Endothelial cell of umbilical vein (primary cell): ENCODE results near the gene ZNF174. TPM values are rescaled to one million over a fixed set of nuclear protein-coding genes. Genes with fewer than 3 reads are reported as not detected.

Experiments
- BruUV-seq: library from RNA; stranded (reverse); fragments of 400-500 nt; replicated peaks from 2 replicates; lab custom pipeline; 2021; lab: Mats Ljungman, UMichigan
- CTCF ChIA-PET: fragments of 300-600, 350-600 bp; sonication (Branson Sonifier 250); formaldehyde crosslinking; loops from one replicate; lab custom pipeline; 2021; ENCODE audit warnings: antibody characterized with exemption, inconsistent platforms; lab: Charles Lee
- POLR2A ChIA-PET: fragments of 300-600, 350-600 bp; sonication (Branson Sonifier 250); formaldehyde crosslinking; loops from one replicate; lab custom pipeline; 2021; ENCODE audit warnings: antibody characterized with exemption, inconsistent platforms; lab: Charles Lee
- DNase-seq: peaks from one replicate; pipeline ENCODE4 v3.0.0-alpha.2; 2011; ENCODE audit warnings: low read depth, low spot score
- FAIRE-seq: peaks from 2 replicates; lab custom pipeline; 2011; peaks lifted over from hg19 to GRCh38; lab: Jason Lieb, UNC
- H2AFZ ChIP-seq: 2 replicates; pipeline ENCODE4 v1.6.0; 2012; ENCODE audit warnings: low read depth, low read length, control low read depth, inconsistent platforms
- H3K27ac ChIP-seq: 2 replicates; pipeline ENCODE4 v1.5.1; 2011; ENCODE audit warnings: low read depth, mild to moderate bottlenecking, control low read depth, low read length, moderate library complexity; ENCODE audit not compliant: insufficient read depth
- H3K27me3 ChIP-seq, 2 experiments: 2 replicates each; pipeline versions ENCODE4 v1.6.0 to v1.6.1; 2011; ENCODE audit warnings: low read length in 2 of 2, mixed read lengths in 1 of 2; ENCODE audit not compliant: control insufficient read depth in 2 of 2, insufficient read depth in 2 of 2
- H3K36me3 ChIP-seq, 2 experiments: 2 replicates in 1 of 2; 3 replicates in 1 of 2; pipeline ENCODE4 v1.5.1; 2011; ENCODE audit warnings: low read length in 2 of 2, mild to moderate bottlenecking in 1 of 2, moderate library complexity in 1 of 2; ENCODE audit not compliant: control insufficient read depth in 2 of 2, insufficient read depth in 2 of 2; ENCODE audit errors: extremely low read depth in 1 of 2
- H3K4me1 ChIP-seq: 3 replicates; pipeline ENCODE4 v1.5.1; 2011; ENCODE audit warnings: mild to moderate bottlenecking, low read length; ENCODE audit not compliant: control insufficient read depth, insufficient read depth; ENCODE audit errors: extremely low read depth
- H3K4me2 ChIP-seq: 2 replicates; pipeline ENCODE4 v1.6.1; 2011; ENCODE audit warnings: low read length, control low read depth, mixed read lengths; ENCODE audit not compliant: insufficient read depth
- H3K4me3 ChIP-seq, 3 experiments: fragments of 200-600 bp in 1 of 3; sonication (generic), shearing (Covaris generic) in 1 of 3; replicated peaks in 1 of 3; 2 replicates each; pipeline ENCODE4 v1.5.1; 2011 to 2016; ENCODE audit warnings: control low read depth in 3 of 3, low read length in 3 of 3, mild to moderate bottlenecking in 2 of 3, inconsistent platforms in 1 of 3, low read depth in 1 of 3, moderate library complexity in 1 of 3; ENCODE audit not compliant: insufficient read depth in 1 of 3
- H3K79me2 ChIP-seq: 2 replicates; pipeline ENCODE4 v1.6.0; 2012; ENCODE audit warnings: low read length, inconsistent platforms; ENCODE audit not compliant: control insufficient read depth, insufficient read depth
- H3K9ac ChIP-seq: replicated peaks from 2 replicates; pipeline ENCODE3; 2011; ENCODE audit warnings: low read length, control low read depth; ENCODE audit not compliant: insufficient read depth; ENCODE audit errors: extremely low read depth
- H3K9me1 ChIP-seq: replicated peaks from 3 replicates; pipeline ENCODE4 v1.6.0; 2011; ENCODE audit warnings: mild to moderate bottlenecking, low read length; ENCODE audit not compliant: control insufficient read depth, insufficient read depth; ENCODE audit errors: extremely low read depth
- H3K9me3 ChIP-seq: replicated peaks from 2 replicates; pipeline ENCODE4 v1.5.1; 2012; ENCODE audit warnings: low read length, inconsistent platforms; ENCODE audit not compliant: control insufficient read depth, insufficient read depth
- H4K20me1 ChIP-seq: replicated peaks from 2 replicates; pipeline ENCODE3; 2011; ENCODE audit warnings: mild to moderate bottlenecking, low read length; ENCODE audit not compliant: control insufficient read depth, insufficient read depth; ENCODE audit errors: extremely low read depth
- CTCF ChIP-seq, 2 donors: IDR thresholded peaks; 1 replicate in 1 of 2; 2 replicates in 1 of 2; pipeline ENCODE4 v1.5.1; 2011; ENCODE audit warnings: low read length in 2 of 2, mild to moderate bottlenecking in 2 of 2, moderate library complexity in 2 of 2, control low read depth in 1 of 2, inconsistent platforms in 1 of 2, low read depth in 1 of 2; ENCODE audit not compliant: insufficient read depth in 1 of 2; ENCODE audit errors: extremely low read depth in 1 of 2
- EZH2 ChIP-seq: IDR thresholded peaks from 2 replicates; pipeline ENCODE4 v1.6.1; 2012; ENCODE audit warnings: borderline replicate concordance, low read depth, mild to moderate bottlenecking, moderate library complexity, low read length, inconsistent platforms; ENCODE audit not compliant: severe bottlenecking
- FOS ChIP-seq: IDR thresholded peaks from 2 replicates; pipeline ENCODE4 v1.6.1; 2011; ENCODE audit warnings: mild to moderate bottlenecking, low read length, moderate library complexity, borderline replicate concordance; ENCODE audit not compliant: insufficient read depth
- GATA2 ChIP-seq: IDR thresholded peaks from 2 replicates; pipeline ENCODE4 v1.7.0; 2011; ENCODE audit warnings: low read depth, mild to moderate bottlenecking, moderate library complexity, mixed read lengths, low read length; ENCODE audit not compliant: insufficient read length, insufficient read depth
- JUN ChIP-seq: IDR thresholded peaks from 2 replicates; pipeline ENCODE4 v1.6.1; 2011; ENCODE audit warnings: borderline replicate concordance, low read depth; ENCODE audit not compliant: insufficient read length, insufficient read depth
- MAX ChIP-seq: IDR thresholded peaks from 2 replicates; pipeline ENCODE4 v1.6.1; 2011; ENCODE audit not compliant: insufficient read depth, insufficient read length
- MYC ChIP-seq: IDR thresholded peaks from one replicate; pipeline ENCODE4 v1.6.1; 2011; ENCODE audit warnings: mild to moderate bottlenecking, low read depth, low read length
- POLR2A ChIP-seq: IDR thresholded peaks from 2 replicates; pipeline ENCODE4 v1.6.1; 2012; ENCODE audit warnings: low read depth, mild to moderate bottlenecking, control low read depth, low read length
- POLR2AphosphoS5 ChIP-seq: IDR thresholded peaks from 2 replicates; pipeline ENCODE4 v1.6.1; 2012; ENCODE audit warnings: low read depth, mild to moderate bottlenecking, control low read depth, low read length, moderate library complexity; ENCODE audit not compliant: insufficient read depth
- dilution Hi-C: fragments of 300-500 bp; cut with MboI; formaldehyde crosslinking; loops from one replicate; pipeline ENCODE4 v1.15.0; 2019; ENCODE audit warnings: low sequenced_read_pairs; ENCODE audit not compliant: extremely low pct_ligation_motif_present
- intact Hi-C: fragments of 100-400 bp; cut with micrococcal nuclease; formaldehyde crosslinking; loops from one replicate; pipeline ENCODE4 v1.10.0; 2022
- polyA plus RNA-seq, 4 experiments: library from polyadenylated mRNA; depleted of rRNA in 3 of 4; stranded (reverse) in 3 of 4; unstranded in 1 of 4; fragments of >200 nt; gene quantifications; 2 replicates each; pipeline versions ENCODE4 v1.2.1 to v1.2.3, GENCODE V29; 2011 to 2012; ENCODE audit warnings: missing spikeins in 1 of 4
- total RNA-seq: library from RNA; stranded (reverse); gene quantifications from 2 replicates; pipeline ENCODE4 v1.2.3, GENCODE V29; 2021

ZNF174 gene
- total and polyA plus RNA-seq, 2 donors (not counting 3 experiments of a cell fraction or from before 2014, with no cell fraction given): 7.1 to 9.1 TPM

- no peak for TF ChIP-seq POLR2A
- TF ChIP-seq MYC: no peak
- TF ChIP-seq GATA2: no peak
- TF ChIP-seq POLR2AphosphoS5: no peak
- no peak for TF ChIP-seq JUN
- no peak for TF ChIP-seq CTCF (IDR thresholded peaks at IDR 0.05; ENCODE audit: extremely low read depth in 1 of 2, insufficient read depth in 1 of 2, low read depth in 1 of 2, low read length in 2 of 2)
- TF ChIP-seq EZH2: no peak
- TF ChIP-seq MAX: no peak
- no peak for TF ChIP-seq FOS
- H3K4me1 ChIP-seq: no peaks in the 10 kb centered on the region
- dilution Hi-C loops: no loop called here
- no peaks in the 10 kb centered on the region for H3K36me3 ChIP-seq
- CTCF ChIA-PET: no interaction called here
- no peak overlapping the region for H3K9ac ChIP-seq
- DNase-seq (no peak), FAIRE-seq (no peak)
- POLR2A ChIA-PET: no interaction called here
- no peak overlapping the region for H3K27ac ChIP-seq
- no peak overlapping the region for H3K4me2 ChIP-seq
- H3K4me3 ChIP-seq: no peak overlapping the region
- intact Hi-C loops: no loop called here
- no peaks in the 10 kb centered on the region for H3K79me2 ChIP-seq
- no peak overlapping the region for H2AFZ ChIP-seq
- BruUV-seq: no TSS peak
- H3K9me1 ChIP-seq: no peaks in the 10 kb centered on the region
- H3K9me3 ChIP-seq: no peaks in the 10 kb centered on the region
- no peaks in the 10 kb centered on the region for H3K27me3 ChIP-seq
- H4K20me1 ChIP-seq: no peaks in the 10 kb centered on the region
Observed at GRCh38 chr16:3375680-3376079, 25.3 kb upstream of the ZNF174 start.
